ENCODE results near the gene PROX1.

DNA sequence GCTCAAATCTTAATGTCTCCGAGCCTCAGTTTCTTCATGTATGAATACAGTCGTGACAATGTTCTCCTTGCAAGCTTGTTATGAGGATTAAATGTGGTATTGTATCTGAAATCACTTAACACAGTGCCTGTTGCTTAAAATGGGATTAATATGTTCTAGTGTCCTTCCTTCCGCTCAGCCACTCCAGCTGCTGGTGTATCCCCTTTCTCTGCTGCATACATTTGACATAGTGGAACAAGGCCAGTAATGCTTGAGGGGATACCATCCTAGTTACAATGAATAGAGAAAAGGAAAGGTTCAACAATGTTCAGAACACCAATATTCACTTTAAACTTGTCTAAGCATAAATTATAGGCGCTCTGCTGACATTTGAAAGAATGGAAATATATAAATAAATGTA lies 64.0 kb downstream of the PROX1 start:
- TF ChIP-seq EZH2 (IDR thresholded peaks at IDR 0.05; ENCODE audit: insufficient read depth, poor library complexity, severe bottlenecking) (no peak), EZH2phosphoT487 (IDR thresholded peaks at IDR 0.05; ENCODE audit: insufficient read depth, low read depth) (no peak)
